Renal cortex interstitium (tissue), 15 donors: Measurements from ENCODE around the gene IDNK. TPM values are rescaled to one million over a fixed set of nuclear protein-coding genes. Genes with fewer than 3 reads are reported as not detected.
"Not testable (repeated sequence)": the region's sequence is repeated elsewhere in the genome, so short reads cannot be mapped to it uniquely, and the experiment has no call there.

Experiments used
- DNase-seq, 11 donors: peaks; one replicate each; pipeline ENCODE4 v3.0.0-alpha.2; 2013; ENCODE audit warnings: low read depth in 9 of 11, low spot score in 4 of 11; ENCODE audit errors: extremely low read depth in 1 of 11
- long read RNA-seq, 16 experiments: transcript quantifications; one replicate each; lab custom pipeline, GENCODE V29; 2026
- polyA plus RNA-seq, 3 donors: library from polyadenylated mRNA; unstranded; fragments of 120-200 nt; gene quantifications; one replicate each; pipeline ENCODE4 v1.2.1, GENCODE V29; 2013; ENCODE audit not compliant: insufficient read length in 3 of 3

The IDNK gene
- 10 to 100 TPM; 11.3 to 14.4 (median 13.5) TPM for polyA plus RNA-seq
- long read RNA-seq, donor 1, partial matches to known transcripts: 0 of 4 reads
- long read RNA-seq, donor 1, other reads (novel, unspliced or antisense): 0 of 4 reads
- long read RNA-seq, donor 2, partial matches to known transcripts: 31 of 39 reads
- long read RNA-seq, donor 2, other reads (novel, unspliced or antisense): 7 of 39 reads
- long read RNA-seq, donor 3, transcript IDNK-202 (5 exons, 692 nt): major isoform, 5 of 11 reads
- long read RNA-seq, donor 3, partial matches to known transcripts: 5 of 11 reads
- long read RNA-seq, donor 3, other reads (novel, unspliced or antisense): 0 of 11 reads
- long read RNA-seq, donor 4, partial matches to known transcripts: 74 of 95 reads
- long read RNA-seq, donor 4, other reads (novel, unspliced or antisense): 16 of 95 reads
- long read RNA-seq, donor 5: 0 reads
- long read RNA-seq, donor 6, partial matches to known transcripts: 7 of 9 reads
- long read RNA-seq, donor 6, other reads (novel, unspliced or antisense): 0 of 9 reads
- long read RNA-seq, donor 7, partial matches to known transcripts: 0 of 2 reads
- long read RNA-seq, donor 7, other reads (novel, unspliced or antisense): 0 of 2 reads
- long read RNA-seq, donor 8, transcript IDNK-202 (5 exons, 692 nt): major isoform, 7 of 18 reads
- long read RNA-seq, donor 8, partial matches to known transcripts: 9 of 18 reads
- long read RNA-seq, donor 8, other reads (novel, unspliced or antisense): 0 of 18 reads
- long read RNA-seq, donor 9, transcript IDNK-202 (5 exons, 692 nt): major isoform, 5 of 6 reads
- long read RNA-seq, donor 9, partial matches to known transcripts: 0 of 6 reads
- long read RNA-seq, donor 9, other reads (novel, unspliced or antisense): 0 of 6 reads
- long read RNA-seq, donor 10, partial matches to known transcripts: 0 of 2 reads
- long read RNA-seq, donor 10, other reads (novel, unspliced or antisense): 0 of 2 reads
- long read RNA-seq, donor 11, partial matches to known transcripts: 49 of 71 reads
- long read RNA-seq, donor 11, other reads (novel, unspliced or antisense): 17 of 71 reads
- long read RNA-seq, donor 12, partial matches to known transcripts: 0 of 2 reads
- long read RNA-seq, donor 12, other reads (novel, unspliced or antisense): 0 of 2 reads
- long read RNA-seq, donor 13: 0 reads
- long read RNA-seq, donor 14, partial matches to known transcripts: 17 of 36 reads
- long read RNA-seq, donor 14, other reads (novel, unspliced or antisense): 14 of 36 reads
- long read RNA-seq, donor 15, partial matches to known transcripts: 0 of 5 reads
- long read RNA-seq, donor 15, other reads (novel, unspliced or antisense): 0 of 5 reads
- long read RNA-seq, donor 16, transcript IDNK-202 (5 exons, 692 nt): major isoform, 7 of 298 reads
- long read RNA-seq, donor 16, partial matches to known transcripts: 232 of 298 reads
- long read RNA-seq, donor 16, other reads (novel, unspliced or antisense): 59 of 298 reads

DNA sequence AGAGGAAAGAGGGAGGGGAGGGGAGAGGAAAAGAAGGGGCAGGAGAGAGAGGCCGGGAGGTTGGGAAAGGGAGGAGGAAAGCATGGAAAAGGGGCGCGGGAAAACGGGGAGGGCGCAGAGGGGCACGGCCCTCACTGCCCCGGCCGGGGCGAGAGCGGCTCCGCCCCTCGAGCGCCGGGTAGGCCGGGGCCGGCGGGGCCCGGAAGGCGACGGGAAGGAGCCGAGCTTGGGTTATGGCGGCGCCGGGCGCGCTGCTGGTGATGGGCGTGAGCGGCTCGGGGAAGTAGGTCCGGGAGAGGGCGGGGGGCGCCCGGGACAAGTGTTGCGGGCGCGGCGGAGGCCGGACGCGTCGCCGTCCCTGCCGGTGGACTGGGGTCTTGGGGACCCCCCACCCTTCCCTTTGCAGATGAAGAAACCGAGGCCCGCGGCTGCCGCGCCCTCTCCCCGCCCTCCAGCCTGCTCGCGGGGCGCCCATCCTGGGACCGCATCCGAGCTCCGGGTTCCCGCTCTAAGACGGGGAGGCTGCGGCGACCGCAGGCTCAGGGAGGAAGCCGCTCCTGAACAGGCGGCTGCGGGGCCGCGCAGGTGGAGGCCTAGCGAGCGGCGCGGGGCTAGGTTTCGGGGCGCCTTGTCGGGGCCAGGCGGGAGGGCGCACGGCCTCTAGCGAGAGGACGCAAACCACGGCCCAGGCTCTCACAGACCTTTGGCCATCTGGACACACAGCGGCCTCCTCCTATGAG lies at the start of gene IDNK:
TSS of gene IDNK (plus strand) at position 205 of the 740 bp plus-strand sequence. CDS start at position 234, 29 bp downstream.
- peak in 7 of 11 donors; percentile 32 to 68 (median 59) for DNase-seq

DNA sequence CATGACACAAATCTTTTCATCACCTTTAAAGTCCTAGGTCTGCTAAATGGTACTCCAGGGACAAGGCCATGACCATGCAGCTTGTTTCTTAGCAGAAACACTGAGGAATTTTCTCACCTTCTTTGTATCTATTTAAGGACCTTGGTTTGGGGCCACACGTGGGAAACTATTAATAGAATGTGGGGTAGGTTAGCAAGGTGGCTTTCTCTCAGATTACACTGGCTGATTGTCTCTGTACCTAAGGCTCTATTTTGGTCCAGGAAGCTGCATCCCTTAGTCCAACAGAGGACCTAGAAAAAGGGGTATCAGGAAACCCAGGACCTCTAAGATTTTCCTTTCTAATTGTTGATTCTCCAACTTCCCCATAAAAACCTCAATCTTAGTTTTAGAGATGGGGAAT lies 48.5 kb upstream of the IDNK start:
- no peak for DNase-seq

DNA sequence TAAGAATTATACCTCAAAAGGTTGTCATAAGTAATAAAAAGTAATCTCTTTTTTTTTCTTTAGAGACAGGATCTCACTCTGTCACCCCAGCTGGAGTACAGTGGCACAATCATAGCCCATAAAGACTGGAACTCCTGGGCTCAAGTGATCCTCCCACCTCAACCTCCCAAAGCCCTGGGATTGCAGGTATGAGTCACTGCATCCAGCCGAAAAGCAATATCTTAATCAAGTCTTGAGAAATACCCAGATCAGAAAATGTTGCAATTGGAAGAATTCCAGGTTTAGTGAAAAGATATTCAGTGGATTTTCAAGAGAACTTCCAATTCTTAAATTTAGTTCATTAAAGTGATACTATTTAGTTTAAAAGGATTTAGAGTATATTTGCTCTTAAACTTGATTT lies 40.9 kb upstream of the IDNK start:
- DNase-seq: no peak

DNA sequence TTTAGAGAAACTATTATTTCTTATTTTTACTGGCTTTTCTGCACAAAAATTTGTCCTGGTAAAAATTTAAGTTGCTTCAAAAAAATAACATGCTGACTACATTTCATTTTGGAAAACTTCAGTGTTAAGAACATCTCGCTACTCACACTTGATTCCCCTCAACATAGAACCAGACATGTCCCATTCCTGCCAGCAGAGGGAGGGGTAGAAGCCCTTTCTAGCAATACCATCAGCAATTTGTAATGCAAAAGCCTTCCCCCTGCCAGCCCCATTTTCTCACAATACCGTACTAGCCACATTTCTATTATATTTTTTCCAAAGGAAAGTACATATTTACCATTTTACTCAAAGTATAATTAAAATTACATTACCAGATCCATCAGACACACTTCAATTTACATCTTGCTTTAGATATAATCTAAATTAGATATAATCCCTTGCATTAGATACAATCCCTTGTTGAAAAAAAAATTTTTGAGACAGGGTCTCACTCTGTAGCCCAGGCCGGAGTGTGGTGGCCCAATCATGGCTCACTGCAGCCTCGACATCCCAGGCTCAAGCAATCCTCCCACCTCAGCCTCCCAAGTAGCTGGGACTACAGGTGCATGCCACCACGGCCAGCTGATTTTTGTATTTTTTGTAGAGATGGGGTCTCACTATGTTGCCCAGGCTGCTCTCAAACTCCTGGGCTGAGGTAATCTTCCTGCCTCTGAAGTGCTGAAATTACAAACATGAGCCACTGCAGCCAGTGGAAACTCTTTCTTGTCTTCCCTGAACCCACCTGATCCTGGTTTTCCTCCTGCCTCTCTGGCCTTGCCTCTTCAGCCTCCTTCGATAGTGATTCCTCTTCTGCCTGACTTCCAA lies 39.6 kb upstream of the IDNK start:
- DNase-seq: peak; percentile 19 to 64 (median 38)

DNA sequence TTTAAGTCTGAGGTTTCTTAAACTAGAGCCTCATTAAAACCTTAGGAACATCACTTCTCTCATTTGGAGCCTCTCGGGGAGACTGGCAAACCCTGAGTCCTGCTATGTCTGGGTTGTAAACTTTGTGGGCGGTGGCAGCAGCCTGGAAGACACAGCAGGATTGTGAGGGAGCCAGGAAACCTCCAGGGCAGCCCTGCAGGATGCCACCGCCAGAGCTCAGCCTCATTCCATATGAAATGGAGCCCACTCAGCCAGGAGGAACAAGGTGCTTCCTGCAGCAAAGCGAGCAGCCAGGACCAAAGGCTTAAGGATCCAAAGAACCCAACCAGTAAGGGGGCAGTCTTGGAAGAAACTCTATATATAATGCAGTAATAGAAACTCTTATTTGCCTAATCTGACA lies 37.9 kb upstream of the IDNK start:
- no peak for DNase-seq

DNA sequence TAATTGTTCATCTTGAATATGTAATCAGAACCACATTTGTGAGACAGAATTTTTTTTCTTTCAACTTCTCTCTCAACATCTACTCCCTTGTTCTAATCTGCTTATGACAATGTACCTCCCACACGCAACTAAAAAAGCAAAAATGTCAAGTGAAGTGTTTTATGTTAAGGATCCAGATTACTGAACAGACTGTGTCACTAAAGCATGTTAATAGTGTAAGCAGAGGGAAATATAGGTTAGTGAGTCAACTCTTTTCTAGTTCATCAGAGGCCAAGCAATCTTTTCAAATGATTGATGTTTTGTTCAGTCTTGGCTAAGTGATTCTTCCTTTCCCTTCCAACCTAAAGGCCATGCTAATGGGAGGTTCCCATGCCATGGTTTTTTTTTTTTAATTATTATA lies 34.7 kb upstream of the IDNK start:
- no peak for DNase-seq

DNA sequence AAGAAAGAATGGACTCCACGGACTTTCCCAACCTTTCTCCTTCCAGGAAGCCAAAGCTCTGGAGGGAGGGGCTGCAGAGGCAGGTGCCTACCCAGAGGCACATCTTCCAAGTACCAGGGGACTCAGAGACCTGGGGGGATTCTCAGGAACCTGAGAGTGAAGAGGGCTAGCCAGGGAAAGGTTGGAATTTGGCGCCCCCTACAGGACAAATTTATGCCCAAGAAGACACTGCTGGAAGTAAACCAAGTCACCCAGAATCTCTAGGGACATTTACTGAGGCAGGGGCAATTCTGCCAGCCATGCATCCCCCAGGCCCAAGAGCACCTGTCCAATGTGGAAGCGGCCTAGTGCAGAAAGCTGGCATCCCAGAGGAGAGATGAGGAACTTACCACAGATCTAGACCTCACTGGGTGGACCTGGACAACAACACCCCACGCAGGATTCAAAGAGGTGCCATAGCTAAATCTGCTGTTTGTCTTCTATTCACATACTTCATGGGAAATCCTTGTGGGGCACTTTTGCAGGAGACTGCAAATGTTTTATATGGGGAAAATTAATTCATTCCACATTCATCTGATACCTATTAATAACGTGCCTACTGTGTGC lies 25.9 kb upstream of the IDNK start:
- peak in 5 of 11 donors; percentile 18 to 43 (median 26) for DNase-seq

DNA sequence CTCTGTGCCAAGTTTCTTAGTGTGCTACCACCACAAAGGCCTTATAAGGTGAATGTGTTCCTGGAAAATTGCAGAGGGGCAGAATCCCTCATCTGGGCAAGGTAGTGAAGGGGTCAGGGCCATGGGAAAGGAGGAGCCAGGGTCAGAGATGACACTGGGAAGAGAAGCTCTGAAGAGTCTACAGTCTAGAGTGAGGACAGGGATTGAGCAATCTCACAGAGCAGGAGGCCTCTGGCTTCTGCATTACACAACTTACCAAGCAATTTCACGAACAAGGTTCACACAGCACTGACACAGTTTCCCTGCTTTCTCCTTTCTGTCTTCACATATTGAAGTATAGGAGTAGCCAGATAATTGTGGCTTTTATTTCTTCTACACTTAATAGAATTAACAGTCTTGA lies 24.5 kb upstream of the IDNK start:
- no peak for DNase-seq

DNA sequence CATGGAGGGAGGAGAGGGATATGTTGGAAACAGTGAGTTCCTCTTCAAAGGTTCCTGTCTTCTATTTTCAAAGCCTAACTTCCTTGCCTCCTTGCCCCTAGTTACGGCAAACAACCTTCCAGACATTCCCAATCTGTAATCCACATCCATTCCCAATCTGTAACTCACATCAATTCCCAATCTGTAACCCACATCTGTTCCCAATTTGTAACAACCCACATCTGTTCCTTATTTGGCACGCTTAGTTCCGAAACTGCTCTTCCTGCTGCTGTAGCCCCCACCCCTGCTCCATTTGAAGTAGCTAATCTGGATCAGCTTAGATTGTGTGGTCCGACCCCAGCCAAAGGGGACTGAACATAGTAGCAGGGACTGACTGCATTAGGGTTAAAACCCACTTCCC lies 23.9 kb upstream of the IDNK start:
- no peak for DNase-seq

DNA sequence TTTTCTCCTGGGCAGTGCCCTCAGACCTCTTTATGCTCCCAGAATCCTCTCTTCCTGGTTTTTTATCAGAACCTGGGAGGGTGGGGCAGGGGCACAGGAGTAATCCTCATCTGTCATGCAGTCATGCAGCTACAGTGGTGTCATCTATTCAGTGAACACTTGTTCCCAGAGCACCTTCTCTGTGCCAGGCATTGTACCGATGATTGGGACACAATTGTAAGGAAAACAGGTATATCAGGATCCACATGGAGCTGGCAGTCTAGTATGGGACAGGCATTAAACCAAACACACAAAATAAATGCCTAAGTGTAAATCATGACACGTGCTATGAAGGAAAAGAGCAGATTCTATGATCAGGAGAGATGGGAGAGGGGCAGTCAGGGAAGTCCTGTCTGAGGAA lies 21.5 kb upstream of the IDNK start:
- no peak for DNase-seq

DNA sequence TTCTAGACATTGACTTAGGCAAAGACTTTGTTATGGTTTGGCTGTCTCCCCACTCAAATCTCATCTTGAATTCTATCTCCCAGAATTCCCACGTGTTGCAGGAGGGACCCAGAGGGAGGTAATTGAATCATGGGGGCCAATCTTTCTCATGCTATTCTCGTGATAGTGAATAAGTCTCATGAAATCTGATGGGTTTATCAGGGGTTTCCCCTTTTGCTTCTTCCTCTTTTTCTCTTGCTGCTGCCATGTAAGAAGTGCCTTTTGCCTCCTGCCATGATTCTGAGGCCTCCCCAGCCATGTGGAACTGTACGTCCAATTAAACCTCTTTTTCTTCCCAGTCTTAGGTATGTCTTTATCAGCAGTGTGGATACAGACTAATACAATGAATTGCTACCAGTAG lies 15.3 kb upstream of the IDNK start:
- DNase-seq: not testable (repeated sequence)

DNA sequence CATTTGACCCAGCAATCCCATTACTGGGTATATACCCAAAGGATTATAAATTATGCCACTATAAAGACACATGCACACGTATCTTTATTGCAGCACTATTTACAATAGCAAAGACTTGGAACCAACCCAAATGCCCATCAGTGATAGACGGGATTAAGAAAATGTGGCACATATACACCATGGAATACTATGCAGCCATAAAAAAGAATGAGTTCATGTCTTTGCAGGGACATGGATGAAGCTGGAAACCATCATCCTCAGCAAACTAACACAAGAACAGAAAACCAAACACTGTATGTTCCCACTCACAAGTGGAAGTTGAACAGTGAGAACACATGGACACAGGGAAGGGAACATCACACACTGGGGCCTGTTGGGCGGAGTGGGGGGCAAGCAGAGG lies 9.6 kb upstream of the IDNK start:
- DNase-seq: not testable (repeated sequence)

DNA sequence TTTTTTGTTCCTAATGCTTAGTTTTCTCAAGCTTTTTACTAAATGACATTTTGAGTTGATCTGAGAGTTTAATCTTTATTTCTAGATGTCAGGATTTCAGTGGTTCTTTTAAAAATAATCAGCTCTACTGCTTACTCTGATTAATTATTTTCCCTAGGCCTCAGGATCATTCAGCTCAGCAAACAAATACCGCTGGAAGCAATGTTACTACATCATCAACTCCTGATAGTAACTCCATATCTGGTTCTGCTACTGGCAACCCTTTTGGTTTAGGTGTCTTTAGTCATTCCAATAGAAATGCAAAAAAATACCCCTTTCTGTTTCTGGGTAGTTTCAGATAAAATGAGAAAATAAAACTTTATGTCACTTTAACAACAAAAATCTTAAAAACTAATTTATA lies 5.6 kb upstream of the IDNK start:
- DNase-seq: no peak

DNA sequence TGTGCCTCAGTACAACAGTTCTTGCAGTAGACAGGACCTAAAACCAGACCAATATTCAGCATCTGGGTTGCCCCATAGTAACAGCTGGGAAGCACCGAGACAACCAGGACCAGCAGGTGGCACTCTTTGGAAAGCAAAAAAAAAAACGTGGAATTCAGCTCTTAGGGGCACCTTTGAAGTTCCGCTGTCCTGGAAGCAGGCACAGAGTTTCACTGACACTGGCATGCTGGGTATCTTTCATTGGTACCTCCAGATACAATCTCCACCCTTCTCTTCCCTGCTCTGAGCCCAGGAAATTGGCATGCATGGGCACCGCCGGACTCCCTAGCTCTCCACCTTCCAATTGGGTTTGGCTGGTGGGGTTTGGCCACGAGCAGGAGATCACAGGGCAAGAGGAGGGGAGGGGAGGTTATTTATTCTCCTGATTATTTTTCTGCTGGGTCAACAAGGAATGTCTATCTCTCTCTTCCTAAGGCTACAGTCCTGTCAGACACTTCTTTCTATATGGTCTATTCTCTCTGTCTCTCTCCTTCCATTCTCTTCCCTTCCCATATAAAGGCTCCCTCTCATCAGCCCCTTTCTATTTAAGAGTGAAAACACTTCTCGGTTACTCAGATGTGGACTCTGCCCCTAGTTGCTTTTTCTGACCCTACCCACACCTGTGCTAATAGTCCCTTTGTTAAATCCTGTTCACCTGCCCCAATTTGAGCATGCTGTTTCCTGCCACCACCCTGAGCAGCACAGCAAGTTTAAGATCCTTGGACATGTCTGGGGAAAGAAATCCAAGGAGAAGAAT lies 1.9 kb upstream of the IDNK start:
- DNase-seq: peak in 8 of 11 donors; percentile 42 to 72 (median 54)

DNA sequence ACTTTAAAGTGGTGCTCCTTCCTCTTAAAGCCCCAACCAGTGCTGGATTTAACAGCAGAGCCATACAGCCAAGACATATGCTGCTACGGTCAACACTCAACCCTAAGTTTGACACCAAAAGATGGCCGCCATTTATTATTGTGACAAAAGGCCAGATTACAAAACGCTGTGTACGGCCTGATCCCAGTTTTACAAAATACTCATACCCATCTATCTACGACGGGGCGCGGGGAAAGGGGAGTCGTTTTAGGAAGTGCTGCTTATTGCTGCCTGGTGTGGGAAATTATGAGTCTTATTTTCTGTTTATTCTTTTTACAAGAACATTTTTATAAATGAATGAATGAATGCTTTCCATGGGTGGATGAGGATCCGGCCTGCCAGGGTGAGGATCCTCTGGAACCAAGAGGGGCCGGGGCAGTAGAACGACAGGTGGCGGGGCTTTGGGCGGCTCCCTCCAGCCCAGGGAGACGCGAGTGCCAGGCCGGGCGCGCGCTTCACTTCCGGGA lies 457 bp upstream of the IDNK start:
- peak in 2 of 11 donors; percentile 31 to 68 for DNase-seq

DNA sequence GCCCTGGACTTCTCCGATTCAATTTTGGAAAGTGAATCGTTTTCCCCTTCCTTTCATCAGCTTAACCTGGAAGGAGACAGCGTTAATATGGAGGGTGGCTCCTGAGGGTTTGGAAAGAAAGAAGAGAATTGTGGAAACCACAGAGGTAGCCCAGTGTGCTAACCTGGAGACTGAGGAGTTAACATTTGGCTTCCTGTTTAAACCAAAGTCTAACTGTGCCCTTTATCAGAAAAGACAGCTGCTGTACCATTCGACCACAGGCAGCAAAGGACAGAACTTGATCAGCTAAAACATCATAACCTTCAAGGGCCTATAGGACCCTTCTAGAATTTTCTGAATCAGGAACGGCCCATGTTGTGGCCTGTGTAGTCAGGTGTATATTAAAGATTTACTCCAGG lies 735 bp downstream of the IDNK start:
- DNase-seq: peak in 1 of 11 donors; percentile 33
